Measurements from ENCODE around the gene SLX9.

The SLX9 gene

GRCh38 chr21:44987886-44988606 is 48.2 kb downstream of the SLX9 start:
- no peak for TF ChIP-seq ZFX (IDR thresholded peaks at IDR 0.05)
- no peak for TF ChIP-seq CTCF (conservative IDR thresholded peaks at IDR 0.05)
- no peak overlapping the region for H3K27ac ChIP-seq

- TF ChIP-seq CTCF (conservative IDR thresholded peaks at IDR 0.05) (no peak), ZFX (IDR thresholded peaks at IDR 0.05) (no peak)
- H3K27ac ChIP-seq: no peak overlapping the region
Measured at GRCh38 chr21:44988607-44989536, 49.0 kb downstream of the SLX9 start.

GRCh38 chr21:44989537-44989886 is 49.7 kb downstream of the SLX9 start:
- no peak for TF ChIP-seq ZFX (IDR thresholded peaks at IDR 0.05)
- TF ChIP-seq CTCF (conservative IDR thresholded peaks at IDR 0.05): no peak
- no peak overlapping the region for H3K27ac ChIP-seq

- TF ChIP-seq ZFX (IDR thresholded peaks at IDR 0.05) (no peak), CTCF (conservative IDR thresholded peaks at IDR 0.05) (no peak)
- H3K27ac ChIP-seq: no peak overlapping the region
Measured at GRCh38 chr21:44989943-44990780, 50.3 kb downstream of the SLX9 start.

GRCh38 chr21:44990921-44991320 is 51.1 kb downstream of the SLX9 start:
- TF ChIP-seq CTCF (conservative IDR thresholded peaks at IDR 0.05): no peak
- TF ChIP-seq ZFX (IDR thresholded peaks at IDR 0.05): no peak
- no peak overlapping the region for H3K27ac ChIP-seq

GRCh38 chr21:44991538-44992483 is 52.0 kb downstream of the SLX9 start:
- TF ChIP-seq ZFX (IDR thresholded peaks at IDR 0.05): no peak
- TF ChIP-seq CTCF (conservative IDR thresholded peaks at IDR 0.05): no peak
- no peak overlapping the region for H3K27ac ChIP-seq

Data from C4-2B (cell line).